ENCODE data around the gene UFC1. TPM values are rescaled to one million over a fixed set of nuclear protein-coding genes. Genes with fewer than 3 reads are reported as not detected.
"Not testable (repeated sequence)": the region's sequence is repeated elsewhere in the genome, so short reads cannot be mapped to it uniquely, and the experiment has no call there.

The UFC1 gene
- total RNA-seq, 1 donor from 2014 or later, result 84.4 TPM

- ATAC-seq (no peak), DNase-seq (no peak)
- Histone ChIP-seq H3K4me3 (no peak overlapping the region), H3K36me3 (peaks cover 6% of the 10 kb centered on the region), H3K4me1 (peaks cover 48% of the 10 kb centered on the region), H3K27ac (no peak overlapping the region), H3K27me3 (no peaks in the 10 kb centered on the region), H3K9me3 (no peaks in the 10 kb centered on the region)
- intact Hi-C loops (cut with DNase I), result no loop called here
- TF ChIP-seq, protein P1, sequence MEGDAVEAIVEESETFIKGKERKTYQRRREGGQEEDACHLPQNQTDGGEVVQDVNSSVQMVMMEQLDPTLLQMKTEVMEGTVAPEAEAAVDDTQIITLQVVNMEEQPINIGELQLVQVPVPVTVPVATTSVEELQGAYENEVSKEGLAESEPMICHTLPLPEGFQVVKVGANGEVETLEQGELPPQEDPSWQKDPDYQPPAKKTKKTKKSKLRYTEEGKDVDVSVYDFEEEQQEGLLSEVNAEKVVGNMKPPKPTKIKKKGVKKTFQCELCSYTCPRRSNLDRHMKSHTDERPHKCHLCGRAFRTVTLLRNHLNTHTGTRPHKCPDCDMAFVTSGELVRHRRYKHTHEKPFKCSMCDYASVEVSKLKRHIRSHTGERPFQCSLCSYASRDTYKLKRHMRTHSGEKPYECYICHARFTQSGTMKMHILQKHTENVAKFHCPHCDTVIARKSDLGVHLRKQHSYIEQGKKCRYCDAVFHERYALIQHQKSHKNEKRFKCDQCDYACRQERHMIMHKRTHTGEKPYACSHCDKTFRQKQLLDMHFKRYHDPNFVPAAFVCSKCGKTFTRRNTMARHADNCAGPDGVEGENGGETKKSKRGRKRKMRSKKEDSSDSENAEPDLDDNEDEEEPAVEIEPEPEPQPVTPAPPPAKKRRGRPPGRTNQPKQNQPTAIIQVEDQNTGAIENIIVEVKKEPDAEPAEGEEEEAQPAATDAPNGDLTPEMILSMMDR (IDR thresholded peaks at IDR 0.05), result no peak
Measured at GRCh38 chr1:161114556-161114955, 39.2 kb upstream of the UFC1 start.

DNA sequence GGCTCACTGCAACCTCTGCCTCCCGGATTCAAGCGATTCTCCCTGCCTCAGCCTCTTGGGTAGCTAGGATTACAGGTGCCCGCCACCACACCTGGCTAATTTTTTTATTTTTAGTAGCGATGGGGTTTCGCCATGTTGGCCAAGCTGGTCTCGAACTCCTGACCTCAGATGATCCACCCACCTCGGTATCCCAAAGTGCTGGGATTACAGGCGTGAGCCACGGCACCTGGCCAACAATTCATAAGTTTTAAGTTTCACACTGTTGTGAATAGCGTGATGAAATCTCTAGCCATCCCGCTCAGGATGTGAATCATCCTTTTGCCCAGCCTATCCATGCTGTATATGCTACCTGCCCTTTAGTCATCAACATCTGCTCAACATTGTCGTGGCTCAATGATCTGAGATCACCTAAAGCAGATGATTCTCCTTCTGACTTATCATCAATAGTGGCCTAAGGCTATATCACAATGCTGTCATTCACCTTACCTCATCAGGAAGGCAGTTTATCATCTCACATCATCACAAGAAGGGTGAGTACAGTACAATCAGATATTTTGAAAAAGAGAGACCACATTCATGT, 38.6 kb upstream of the UFC1 start:
- TF ChIP-seq, protein P1 (IDR thresholded peaks at IDR 0.05), result no peak
- intact Hi-C loops (cut with DNase I), result no loop called here
- no peaks in the 10 kb centered on the region for H3K9me3 ChIP-seq

DNA sequence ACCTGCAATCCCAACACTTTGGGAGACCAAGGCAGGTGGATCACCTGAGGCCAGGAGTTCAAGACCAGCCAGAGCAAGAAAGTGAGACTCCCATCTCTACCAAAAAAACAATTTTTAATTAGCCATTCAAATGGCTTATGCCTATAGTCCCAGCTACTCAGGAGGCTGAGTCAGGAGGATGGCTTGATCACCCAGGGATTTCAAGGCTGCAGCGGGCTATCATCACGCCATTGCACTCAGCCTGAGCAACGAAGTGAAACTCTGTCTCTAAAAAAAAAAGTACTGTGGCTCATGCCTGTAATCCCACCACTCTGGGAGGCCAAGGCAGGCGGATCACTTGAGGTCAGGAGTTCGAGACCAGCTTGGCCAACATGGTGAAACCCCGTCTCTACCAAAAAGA, 37.8 kb upstream of the UFC1 start:
- DNase-seq; ATAC-seq; intact Hi-C loops (cut with DNase I); H3K4me3 ChIP-seq; H3K9me3 ChIP-seq; H3K27ac ChIP-seq; H3K27me3 ChIP-seq: not testable (repeated sequence)
- Histone ChIP-seq H3K4me1 (peaks cover 60% of the 10 kb centered on the region), H3K36me3 (peaks cover 13% of the 10 kb centered on the region)

More for the DNA sequence above, 38.6 kb upstream of the UFC1 start:
- ATAC-seq (no peak), DNase-seq (no peak)
- Histone ChIP-seq H3K36me3 (peaks cover 6% of the 10 kb centered on the region), H3K4me1 (peaks cover 54% of the 10 kb centered on the region), H3K4me3 (no peak overlapping the region), H3K27ac (no peak overlapping the region), H3K27me3 (no peaks in the 10 kb centered on the region)

GRCh38 chr1:161117759-161118581, 35.8 kb upstream of the UFC1 start, which contains the start of the genes NIT1 and PFDN2:
Gene NIT1, plus strand, starts transcription at chr1:161118105. Its CDS starts 72 bp downstream, at chr1:161118177.
Gene PFDN2, minus strand, starts transcription at chr1:161118037. Its CDS starts 11 bp downstream, at chr1:161118026.
- peak within 1 kb of the TSS; percentile 94 for H3K27ac ChIP-seq
- peaks cover 61% of the 10 kb centered on the region for H3K4me1 ChIP-seq
- TF ChIP-seq, protein P1 (IDR thresholded peaks at IDR 0.05), result no peak
- H3K36me3 ChIP-seq, result peaks cover 33% of the 10 kb centered on the region
- H3K27me3 ChIP-seq, result no peaks in the 10 kb centered on the region
- no peaks in the 10 kb centered on the region for H3K9me3 ChIP-seq
- DNase-seq, result peak; percentile 94
- ATAC-seq, result peak; percentile 92
- intact Hi-C loops (cut with DNase I), result no loop called here
- H3K4me3 ChIP-seq, result peak within 1 kb of the TSS; percentile 100

- peak; percentile 43 for ATAC-seq
- Histone ChIP-seq H3K36me3 (peaks cover 46% of the 10 kb centered on the region), H3K4me1 (peaks cover 48% of the 10 kb centered on the region), H3K27me3 (no peaks in the 10 kb centered on the region), H3K9me3 (no peaks in the 10 kb centered on the region), H3K27ac (peak overlapping the region; percentile 94), H3K4me3 (peak overlapping the region; percentile 100)
- TF ChIP-seq, protein P1 (IDR thresholded peaks at IDR 0.05), result peak; percentile 35
- intact Hi-C loops (cut with DNase I), result no loop called here
- no peak for DNase-seq
Measured at GRCh38 chr1:161119092-161119903, 34.5 kb upstream of the UFC1 start.

Data from upper lobe of right lung (tissue), 1 donor.